ENCODE data around the gene FCN2.

The FCN2 gene

DNA sequence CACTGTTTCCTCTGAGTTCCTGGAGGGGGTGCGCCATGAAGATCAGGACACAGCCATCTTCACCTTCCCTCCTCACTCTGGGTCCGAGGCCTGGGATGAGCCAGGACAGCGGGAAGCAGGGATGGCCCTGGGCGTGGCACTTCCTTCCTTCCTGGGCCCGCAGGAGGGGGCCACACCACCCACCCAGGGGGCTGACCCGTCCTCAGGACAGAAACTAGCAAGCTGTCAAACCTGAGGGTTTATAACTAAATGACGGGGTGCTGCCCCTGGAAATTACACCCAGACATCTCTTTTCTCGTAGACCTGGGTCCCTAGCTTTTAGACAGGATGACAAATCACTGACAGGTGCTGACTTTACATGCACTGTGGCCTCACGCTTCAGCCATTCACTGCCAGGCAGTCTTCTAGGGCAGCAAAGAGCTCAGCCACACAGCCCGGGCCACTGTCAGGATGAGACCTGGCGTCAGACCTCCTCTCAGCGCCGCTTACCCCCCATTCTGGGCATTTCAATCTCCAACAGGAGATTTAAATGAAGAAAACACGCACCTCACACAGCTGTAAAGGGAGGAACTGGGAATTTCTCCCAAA is 8.1 kb downstream of the FCN2 start:
- no peak for DNase-seq (ENCODE audit: low read depth)

DNA sequence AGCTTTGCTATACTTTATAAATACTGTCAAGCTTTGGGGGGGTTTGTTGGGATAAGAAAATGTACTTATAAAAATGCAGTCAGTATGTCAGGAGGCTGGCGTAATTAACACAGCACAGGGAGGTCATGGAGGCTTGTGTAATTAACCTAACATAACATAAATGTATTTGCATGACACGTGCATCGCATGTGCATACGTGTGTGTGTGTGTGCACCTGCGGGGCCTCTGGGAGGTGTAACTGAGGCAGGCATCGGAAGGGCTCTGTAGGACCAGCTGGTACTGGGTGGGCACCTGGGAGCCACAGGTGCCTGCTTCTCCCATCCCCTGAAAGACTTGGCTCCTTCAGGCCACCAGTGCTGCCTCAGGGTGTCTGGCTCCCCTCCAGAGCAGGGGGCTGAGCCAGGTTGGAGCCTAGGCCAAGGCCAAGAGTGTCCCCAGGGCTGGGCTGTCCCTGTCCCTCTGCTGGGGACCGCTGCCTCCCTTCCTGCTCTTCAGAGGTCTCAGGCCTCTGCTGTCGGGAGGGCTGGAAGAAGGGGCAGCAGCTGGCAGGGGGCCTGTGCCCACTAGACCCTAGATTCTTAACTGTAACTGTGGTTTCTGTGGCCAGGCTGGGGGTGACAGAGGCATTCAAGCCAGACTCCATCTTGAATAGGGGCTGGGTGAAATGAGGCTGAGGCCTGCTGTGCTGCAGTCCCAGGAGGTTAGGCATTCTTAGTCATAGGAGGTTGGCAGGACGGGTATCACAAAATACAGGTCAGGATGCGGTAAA is 9.0 kb downstream of the FCN2 start:
- no peak for DNase-seq (ENCODE audit: low read depth)

DNA sequence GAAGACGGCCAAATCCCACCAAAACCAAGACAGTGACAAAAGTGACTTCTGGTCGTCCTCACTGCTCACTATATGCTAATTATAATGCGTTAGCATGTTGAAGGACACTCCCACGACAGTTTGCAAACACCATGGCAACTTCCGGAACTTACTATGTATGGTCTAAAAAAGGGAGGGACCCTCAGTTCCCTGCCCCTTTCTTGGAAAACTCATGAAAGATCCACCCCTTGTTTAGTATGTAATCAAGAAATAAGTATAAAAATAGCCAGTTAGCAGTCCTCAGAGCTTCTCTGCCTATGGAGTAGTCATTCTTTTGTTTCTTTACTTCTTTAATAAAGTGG is 9.5 kb downstream of the FCN2 start:
- no peak for DNase-seq (ENCODE audit: low read depth)

DNA sequence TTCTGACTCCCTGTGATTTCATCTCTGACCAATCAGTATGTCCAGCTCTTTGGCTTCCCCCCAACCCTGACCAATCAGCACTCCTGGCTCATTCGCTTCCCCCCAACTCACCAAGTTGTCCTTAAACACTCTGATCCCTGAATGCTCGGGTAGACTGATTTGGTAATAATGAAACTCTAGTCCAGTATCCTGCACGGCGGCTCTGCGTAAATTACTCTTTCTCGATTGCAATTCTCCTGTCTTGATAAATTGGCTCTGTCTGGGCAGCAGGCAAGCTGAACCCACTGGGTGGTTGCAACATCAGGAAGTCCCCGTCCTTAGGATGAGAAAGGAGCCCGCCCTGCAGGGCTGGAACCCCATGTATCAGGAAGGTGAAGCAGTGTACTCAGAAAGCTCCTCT is 10.4 kb downstream of the FCN2 start:
- DNase-seq (ENCODE audit: low read depth): no peak

DNA sequence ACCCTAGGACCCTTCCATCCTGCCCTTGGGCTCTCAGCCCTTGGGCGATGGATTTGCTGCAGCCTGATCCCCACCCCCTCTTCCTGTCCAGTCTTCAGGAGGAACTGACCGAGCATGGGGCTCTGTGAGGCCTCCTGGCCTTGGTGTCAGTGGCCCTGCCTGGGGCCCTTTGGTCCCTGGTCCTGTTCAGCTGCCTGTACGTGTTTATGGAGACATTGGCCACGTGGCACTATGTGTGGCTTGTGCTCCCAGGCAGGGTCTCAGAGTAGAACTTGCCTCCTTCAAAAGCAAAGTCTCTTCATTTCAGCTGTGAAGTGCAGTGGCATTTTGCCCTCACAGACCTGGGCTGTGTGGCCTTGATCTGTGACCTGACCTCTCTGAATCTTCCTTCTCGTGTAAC is 11.1 kb downstream of the FCN2 start:
- DNase-seq (ENCODE audit: low read depth): no peak

DNA sequence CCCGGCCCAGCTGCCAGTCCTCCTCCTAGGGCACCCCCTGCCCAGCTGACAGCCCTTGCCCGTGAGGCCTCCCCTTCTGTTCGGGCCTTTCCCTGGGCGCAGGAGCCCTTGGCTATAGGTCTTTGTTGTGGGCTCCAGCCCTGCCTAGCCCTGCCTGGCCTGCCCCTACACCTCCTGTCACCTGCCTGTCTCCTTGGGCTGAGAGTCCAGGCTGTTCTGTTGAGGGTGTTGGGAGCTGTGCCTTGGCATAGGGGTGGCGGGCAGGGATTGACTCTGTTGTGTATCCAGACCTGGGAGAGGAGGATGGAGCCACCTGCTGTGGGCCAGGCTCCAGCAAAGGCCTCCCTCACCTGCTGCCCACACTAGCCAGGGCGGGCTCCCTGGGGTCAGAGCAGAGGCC is 11.6 kb downstream of the FCN2 start:
- DNase-seq (ENCODE audit: low read depth): no peak

DNA sequence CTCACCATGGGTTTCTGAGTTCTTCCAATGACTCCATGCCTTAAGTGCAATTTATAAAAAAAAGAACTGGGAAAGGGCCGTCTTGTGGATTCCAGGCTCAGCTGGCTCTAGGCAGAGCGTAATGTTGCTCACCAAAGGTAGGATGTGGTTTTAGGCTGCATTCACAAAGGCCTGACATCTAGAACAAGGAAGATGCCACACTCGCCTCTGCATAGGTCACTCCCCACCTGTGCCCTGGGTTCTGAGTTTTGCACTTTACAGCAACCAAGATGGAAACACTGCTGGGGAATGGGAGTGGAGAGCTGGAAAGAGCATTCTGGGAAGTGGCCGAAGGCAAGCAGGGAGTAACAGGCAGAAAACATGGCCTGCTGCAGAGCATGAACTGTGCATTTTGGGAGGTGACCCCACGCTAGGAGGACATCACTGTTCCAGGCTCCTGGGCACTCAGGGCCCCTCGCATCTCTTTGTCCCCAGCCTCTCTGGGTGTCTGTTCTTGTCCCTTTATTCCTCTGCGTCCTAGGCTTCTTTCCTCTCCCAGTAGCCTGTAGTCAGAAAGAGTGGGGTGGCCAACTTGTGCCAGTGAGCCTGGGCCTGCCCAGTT is 12.3 kb downstream of the FCN2 start:
- DNase-seq (ENCODE audit: low read depth): no peak

DNA sequence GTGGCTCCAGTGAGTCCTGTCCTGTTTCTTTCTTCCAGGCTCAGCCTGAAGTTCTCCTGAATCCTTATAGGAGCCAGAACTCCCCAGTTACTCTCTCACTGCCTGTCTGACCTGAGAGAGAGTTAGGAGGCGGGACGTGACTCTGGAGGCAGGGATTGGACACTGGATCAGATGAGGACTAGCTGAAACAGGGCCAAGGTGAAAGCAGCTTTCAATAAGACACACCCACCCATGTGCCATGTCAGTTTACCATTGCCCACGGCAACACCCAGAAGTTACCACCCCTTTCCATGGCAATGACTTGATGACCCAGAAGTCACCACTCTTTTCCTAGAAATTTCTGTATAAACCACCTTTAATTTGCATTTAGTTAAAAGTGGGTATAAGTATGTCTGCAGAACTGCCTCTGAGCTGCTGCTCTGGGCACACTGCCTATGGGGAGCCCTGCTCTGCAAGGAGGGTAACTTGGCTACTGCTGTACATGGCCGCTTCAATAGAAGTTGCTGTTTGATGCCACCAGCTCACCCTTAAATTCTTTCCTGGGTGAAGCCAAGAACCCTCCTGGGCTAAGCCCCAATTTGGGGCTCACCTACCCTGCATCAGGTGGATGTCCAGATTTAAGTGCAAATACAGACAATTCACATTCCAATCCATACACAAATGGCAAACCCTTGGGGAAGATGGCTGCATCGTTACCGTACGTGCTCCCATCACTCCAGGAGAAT is 13.7 kb downstream of the FCN2 start:
- DNase-seq (ENCODE audit: low read depth): no peak

DNA sequence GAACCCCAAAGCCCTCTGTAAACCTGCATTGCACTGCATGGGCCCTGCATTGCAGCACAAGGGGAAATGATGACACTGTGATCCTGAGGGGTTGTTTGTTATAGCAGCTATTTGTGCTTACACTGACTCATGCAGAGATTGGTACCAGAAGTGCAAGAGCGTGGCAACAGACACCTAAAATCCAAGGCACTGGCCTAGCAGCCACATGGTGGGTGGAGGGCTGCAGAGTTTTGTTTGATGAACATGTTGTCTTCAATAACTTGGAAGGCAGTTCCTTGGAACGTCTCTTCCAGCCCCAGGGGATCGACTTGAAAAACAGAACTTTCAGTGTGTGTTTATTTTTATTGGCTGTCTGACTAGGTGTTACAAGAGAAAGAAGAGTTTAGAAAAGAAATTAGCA is 14.5 kb downstream of the FCN2 start:
- DNase-seq (ENCODE audit: low read depth): peak; percentile 64

DNA sequence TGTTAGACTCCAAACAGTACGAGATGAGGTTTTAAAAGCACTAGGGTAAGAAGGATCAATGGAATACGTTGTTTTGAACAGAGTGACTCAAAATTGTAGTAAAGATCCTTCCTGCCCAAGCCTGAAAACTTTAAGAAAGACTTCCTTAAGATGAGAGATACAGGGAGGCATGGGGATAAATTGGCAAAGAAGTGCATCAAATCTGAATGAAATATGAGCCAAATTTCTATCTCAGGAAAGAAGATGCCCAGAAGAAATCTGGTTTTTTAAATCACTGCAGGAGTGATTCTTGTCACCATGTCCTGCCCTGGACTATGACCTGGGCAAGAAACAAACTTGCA is 14.9 kb downstream of the FCN2 start:
- no peak for DNase-seq (ENCODE audit: low read depth)

DNA sequence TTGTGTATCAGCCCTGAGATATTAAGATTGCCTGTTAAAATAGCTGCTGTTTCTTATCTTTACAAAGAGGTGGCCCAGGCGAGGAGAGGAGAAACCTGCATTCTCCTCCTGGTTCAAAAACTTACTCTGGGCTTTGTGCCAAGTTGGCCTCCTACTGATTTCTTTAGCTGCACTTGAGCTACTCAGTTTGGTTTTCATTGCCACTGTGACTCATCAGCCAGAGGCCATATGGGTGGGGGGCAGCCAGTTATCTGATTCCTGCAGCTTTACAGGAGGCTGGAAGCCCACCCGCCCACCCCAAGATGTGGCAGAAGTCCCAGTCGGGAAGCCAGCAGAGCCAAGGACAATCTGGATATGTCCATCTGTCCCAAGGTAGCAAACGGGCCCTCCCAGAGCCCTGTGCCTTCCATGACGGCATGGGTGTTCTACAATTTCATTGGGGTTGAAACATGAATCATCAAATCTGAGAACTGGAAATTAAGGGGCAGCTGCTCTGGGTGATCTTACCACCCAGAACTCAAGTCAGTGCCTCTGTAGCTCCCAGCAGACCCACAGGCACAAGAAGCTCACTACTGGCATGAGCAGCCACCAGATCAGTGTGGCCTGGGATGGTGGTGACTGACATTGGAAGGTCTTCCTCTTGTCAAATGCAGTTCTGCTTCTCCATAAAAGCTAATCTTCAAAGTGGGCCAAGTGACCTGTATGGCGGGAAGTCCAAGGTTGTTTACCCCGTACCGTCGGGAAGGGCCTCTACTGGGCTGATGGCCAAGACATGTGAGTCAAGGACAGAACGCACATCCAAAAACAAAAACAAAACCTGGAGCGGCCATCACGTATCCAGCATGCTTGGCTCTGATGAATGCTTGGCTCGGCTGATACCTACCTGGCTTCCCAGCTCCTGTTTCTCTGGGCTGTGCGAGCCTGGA is 15.6 kb downstream of the FCN2 start:
- DNase-seq (ENCODE audit: low read depth): peak; percentile 54

DNA sequence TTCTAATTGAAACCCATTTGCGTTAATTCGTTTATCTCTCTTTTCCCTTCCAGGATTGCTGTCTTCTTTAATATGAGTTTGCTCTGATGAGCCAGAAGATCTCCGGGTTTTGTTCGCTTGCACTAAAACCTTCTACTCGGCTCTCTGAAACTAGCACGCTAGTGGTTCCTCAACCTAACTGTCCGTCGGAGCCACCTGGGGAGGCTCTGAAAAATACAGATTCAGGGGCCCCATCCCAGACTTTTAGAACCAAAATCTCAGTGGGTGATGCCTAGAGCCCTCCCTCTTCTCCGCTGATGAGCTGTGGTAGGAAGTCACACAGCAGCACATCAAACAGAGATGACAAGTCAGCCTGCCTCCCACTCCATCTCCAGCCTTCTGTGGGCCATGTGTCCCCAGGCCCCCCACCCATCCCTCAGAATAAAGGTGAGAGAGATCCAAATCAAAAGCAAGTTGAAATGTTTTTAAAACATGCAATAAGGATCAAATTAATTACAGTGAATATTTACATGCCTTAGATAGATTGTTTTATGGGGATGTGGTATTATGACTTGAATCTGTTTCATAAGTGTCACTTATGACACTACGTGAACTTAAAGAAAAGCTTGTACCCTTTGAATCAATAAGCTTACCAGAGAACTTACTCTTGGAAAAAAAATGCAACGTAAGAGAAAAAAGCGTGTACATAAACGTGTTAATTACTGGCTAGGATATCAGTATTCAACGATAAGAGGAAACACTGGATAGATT is 16.4 kb downstream of the FCN2 start:
- no peak for DNase-seq (ENCODE audit: low read depth)

DNA sequence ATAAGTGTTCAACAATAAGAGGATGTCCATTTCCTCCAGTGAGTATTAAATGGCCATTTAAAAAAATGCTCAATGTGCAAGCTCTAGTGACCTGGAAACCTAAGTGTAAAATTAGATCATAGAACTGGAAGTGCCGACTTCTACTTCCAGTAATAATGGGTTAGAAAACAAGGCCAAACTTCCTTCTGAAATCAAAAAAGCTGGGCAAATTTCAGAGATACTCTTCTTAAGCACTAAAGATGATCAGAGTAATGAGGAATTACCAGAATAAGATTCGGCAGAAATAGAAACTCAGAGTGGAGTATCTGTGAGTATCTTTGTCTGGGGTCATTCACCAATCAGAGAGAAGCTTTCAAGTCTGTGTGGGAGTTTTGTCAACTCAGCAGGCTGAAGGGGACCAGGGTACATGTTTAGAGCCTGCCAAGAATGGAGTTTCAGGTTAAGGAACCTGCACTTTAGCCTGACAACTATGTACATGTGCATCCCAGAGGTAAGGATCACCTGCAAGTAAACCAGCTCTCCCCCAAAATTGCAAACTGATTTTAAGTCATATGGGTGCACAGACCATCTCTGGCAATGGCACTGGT is 17.1 kb downstream of the FCN2 start:
- no peak for DNase-seq (ENCODE audit: low read depth)

DNA sequence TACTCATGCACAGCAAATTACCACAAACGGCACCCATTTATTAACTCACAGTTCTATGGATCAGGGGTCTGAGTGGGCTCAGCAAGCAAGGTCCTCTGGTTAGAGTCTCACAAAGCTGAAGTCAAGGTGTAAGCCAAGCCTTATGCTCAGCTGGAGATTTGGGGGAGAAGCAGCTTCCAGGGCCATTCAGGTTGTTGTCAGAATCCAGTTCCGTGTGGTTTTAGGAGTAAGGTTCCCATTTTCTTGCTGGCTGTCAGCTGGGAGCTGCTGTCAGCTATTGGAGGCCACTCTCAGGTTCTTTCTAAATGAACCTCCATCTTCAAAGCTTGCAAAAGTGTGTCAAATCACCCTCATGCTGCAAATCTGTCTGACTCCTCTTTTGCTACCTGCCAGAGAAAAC is 17.7 kb downstream of the FCN2 start:
- no peak for DNase-seq (ENCODE audit: low read depth)

DNA sequence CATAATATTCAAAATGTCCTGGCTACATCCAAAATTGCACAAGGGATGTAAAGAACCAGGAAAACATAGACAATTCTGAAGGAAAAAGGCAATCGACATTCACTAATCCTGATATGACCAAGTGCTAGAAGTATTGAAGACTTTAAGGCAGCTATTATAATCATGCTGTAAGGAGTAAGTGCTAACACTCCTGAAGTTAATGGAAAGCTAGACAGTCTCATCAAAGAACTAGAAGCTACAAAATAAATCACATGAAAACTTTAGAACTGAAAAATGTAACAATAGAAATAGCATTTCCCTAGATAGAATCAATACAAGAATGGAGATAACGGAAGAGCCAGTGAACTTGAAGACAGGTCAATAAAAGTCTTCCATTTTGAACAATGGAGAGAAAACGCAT is 18.6 kb downstream of the FCN2 start:
- DNase-seq (ENCODE audit: low read depth): no peak

DNA sequence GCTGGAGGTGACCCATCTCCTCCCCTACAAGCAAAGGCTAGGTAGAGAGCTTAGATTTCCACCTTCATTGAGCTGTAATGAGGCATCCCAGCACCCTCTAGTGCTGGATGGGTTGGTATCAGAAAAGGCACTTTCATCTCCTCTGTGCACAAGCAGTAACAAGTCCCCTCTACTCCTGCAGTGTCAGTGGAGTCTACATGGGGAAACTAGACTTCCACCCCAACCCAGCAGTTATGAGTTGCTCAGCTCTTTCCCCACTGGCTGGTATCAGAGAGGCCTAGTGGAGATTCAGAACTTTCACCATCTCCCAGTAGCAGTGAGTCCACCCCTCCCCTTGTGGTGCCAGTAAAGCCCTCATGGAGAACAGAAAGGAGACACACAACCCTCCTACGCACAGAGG is 19.2 kb downstream of the FCN2 start:
- DNase-seq (ENCODE audit: low read depth): no peak

DNA sequence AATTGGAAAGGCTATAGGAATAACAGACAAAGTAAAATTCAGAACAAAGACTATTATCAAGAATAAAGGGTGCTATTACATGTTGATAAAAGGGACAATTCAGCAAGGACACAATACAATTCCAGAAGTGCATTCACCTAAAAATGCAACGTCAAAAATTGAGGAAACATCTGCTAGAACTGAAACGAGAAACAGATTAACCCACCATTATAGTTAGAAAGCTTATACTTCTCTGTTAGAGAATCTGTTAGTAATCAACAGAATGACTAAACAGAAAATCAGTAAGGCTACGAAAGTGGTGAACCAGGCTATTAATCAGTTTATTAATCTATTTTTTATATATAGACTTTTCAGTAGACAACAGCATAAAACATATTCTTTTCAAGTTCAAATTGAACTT is 22.3 kb downstream of the FCN2 start:
- DNase-seq (ENCODE audit: low read depth): no peak

DNA sequence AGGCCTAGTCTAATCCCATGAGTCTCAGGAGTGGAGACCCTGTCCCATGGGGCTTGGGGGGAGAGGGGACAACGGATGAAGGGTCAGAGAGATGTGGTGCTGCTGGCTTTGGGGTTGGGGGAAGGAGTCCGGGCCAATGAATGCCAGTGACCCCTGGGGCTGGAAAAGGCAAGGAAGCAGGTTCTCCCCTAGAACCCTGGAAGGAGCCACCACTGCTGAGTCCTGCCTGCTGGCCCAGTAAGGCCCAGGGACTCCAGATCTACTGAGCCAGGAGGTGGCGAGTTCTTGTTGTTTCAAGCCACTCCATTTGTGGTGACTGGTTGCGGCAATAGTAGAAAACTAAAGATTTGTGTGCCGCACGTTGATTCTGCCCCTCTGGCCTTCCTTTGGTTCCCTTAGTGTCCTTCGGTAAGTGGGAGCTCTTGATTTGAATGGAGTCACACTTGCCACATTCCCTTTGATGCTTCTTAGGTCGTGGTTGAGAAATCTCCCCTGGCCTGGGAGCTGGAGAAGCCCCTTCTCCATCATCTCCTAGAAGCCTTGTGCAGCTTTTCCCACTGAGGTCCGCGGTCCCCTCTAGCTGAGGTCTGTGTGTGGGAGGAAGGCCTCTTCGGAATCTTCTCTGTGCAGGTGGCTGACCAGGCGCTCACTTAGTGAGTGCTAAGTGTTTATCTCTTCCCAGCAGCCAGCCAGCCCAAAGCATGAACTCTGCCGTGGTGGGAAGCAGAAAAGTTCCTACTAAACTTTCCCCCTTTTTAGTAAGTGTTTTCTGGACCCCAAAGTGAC is 28.1 kb downstream of the FCN2 start:
- DNase-seq (ENCODE audit: low read depth): no peak

DNA sequence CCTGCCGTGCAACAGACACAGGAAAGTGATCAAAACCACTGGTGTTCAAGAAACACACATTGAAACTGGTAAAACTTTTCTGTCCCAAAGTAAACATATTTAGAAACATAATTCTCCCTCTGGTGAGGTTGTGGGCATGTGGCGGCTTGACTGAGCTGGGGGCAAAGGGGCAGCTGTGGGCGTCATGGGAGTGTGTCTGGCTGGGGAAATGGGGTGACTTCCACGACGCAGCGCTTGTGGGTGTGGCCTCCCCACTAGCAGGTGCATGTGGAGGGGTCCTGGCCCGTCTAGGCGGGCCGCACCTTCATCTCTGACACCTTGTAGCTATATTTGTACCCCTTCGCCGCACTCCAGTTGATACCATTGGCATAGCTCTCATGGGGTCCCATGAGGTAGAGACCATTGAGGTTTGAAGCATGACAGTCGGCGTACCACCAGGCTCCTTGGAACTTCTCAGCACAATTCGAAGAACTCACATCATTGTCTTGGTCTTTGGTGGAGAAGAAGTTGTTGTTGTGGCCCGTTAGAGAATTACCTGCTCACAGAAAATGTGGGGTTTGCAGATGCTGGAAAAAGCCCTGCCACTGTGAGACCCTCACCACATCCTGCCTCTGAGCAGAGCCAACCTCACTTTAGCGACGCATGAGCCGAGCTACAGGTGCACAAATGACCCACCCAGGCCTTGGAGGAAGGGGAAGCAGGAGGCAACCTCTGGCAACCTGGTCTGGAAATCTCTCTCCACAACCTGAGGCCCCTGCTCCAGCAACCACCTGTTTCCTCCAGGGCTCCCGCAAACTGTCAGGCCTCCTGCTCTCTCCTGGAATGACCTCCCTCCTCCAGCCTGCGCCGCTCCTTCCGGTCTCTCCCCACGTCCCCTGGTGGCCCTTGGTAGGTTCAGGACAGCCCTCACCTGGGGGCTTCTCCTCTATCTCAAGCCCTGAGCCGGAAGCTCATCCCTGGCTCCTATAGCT is 29.2 kb downstream of the FCN2 start:
- DNase-seq (ENCODE audit: low read depth): no peak
